Natural killer cell treated with Interleukin-12 subunit alpha and Interleukin-12 subunit beta and Interleukin-15 and Interleukin-18, amount 100 ng/mL, for 72 hours (primary cell): ENCODE results near the gene ZNF410. TPM values are rescaled to one million over a fixed set of nuclear protein-coding genes. Genes with fewer than 3 reads are reported as not detected.
"Not testable (repeated sequence)": the region's sequence is repeated elsewhere in the genome, so short reads cannot be mapped to it uniquely, and the experiment has no call there.

Experiments
- ATAC-seq, 2 donors: fragments of 150-1000 bp; cut with Tn5 transposase in 1 of 2; sonication (Bioruptor Pico), chemical (Tn5 transposase) in 1 of 2; 2 replicates each; pipeline ENCODE4 v1.10.0; 2021
- DNase-seq: peaks from one replicate; pipeline ENCODE4 v3.0.0; 2022; ENCODE audit warnings: low spot score
- H3K27ac Mint-ChIP-seq, 2 donors: 1 replicate in 1 of 2; 2 replicates in 1 of 2; pipeline ENCODE4 v1.8.0; 2022; ENCODE audit warnings: mixed read lengths in 2 of 2, mild to moderate bottlenecking in 1 of 2, moderate library complexity in 1 of 2
- H3K27me3 Mint-ChIP-seq, 2 donors: 1 replicate in 1 of 2; 2 replicates in 1 of 2; pipeline ENCODE4 v1.8.0; 2022; ENCODE audit warnings: mixed read lengths in 2 of 2
- H3K36me3 Mint-ChIP-seq: one replicate; pipeline ENCODE4 v1.8.0; 2022; ENCODE audit warnings: mixed read lengths
- H3K4me1 Mint-ChIP-seq, 2 donors: 1 replicate in 1 of 2; 2 replicates in 1 of 2; pipeline ENCODE4 v1.8.0; 2022; ENCODE audit warnings: low read depth in 2 of 2, mixed read lengths in 2 of 2, mild to moderate bottlenecking in 1 of 2
- H3K4me3 Mint-ChIP-seq: one replicate; pipeline ENCODE4 v1.8.0; 2022; ENCODE audit warnings: mixed read lengths
- H3K9me3 Mint-ChIP-seq: 2 replicates; pipeline ENCODE4 v1.8.0; 2022; ENCODE audit warnings: mixed read lengths
- total RNA-seq, 2 donors: library from RNA; stranded (reverse); gene quantifications; one replicate each; pipeline ENCODE4 v1.2.3, GENCODE V29; 2022

Gene ZNF410
- total RNA-seq, 2 donors from 2014 or later: 71.6 to 74.1 TPM

- not testable (repeated sequence) for H3K27ac Mint-ChIP-seq, H3K27me3 Mint-ChIP-seq, H3K4me3 Mint-ChIP-seq, H3K4me1 Mint-ChIP-seq, H3K9me3 Mint-ChIP-seq, ATAC-seq, DNase-seq, H3K36me3 Mint-ChIP-seq
Observed at GRCh38 chr14:73869754-73870153, 16.9 kb upstream of the ZNF410 start.

GRCh38 chr14:73870525-73871235 lies 16.0 kb upstream of the ZNF410 start:
- Mint-ChIP-seq H3K4me3 (no peak overlapping the region), H3K9me3 (no peaks in the 10 kb centered on the region), H3K27ac (no peak overlapping the region), H3K27me3 (no peaks in the 10 kb centered on the region), H3K4me1 (no peaks in the 10 kb centered on the region), H3K36me3 (no peaks in the 10 kb centered on the region)
- ATAC-seq (no peak), DNase-seq (no peak)

GRCh38 chr14:73873660-73874059 lies 13.0 kb upstream of the ZNF410 start:
- ATAC-seq: no peak
- DNase-seq: no peak
- Mint-ChIP-seq H3K27me3 (no peaks in the 10 kb centered on the region), H3K9me3 (no peaks in the 10 kb centered on the region), H3K4me3 (no peak overlapping the region), H3K36me3 (no peaks in the 10 kb centered on the region), H3K4me1 (no peaks in the 10 kb centered on the region), H3K27ac (no peak overlapping the region)

- Mint-ChIP-seq H3K36me3 (no peaks in the 10 kb centered on the region), H3K4me1 (no peaks in the 10 kb centered on the region), H3K27me3 (no peaks in the 10 kb centered on the region), H3K27ac (no peak overlapping the region), H3K4me3 (no peak overlapping the region), H3K9me3 (no peaks in the 10 kb centered on the region)
- DNase-seq (no peak), ATAC-seq (no peak)
Observed at GRCh38 chr14:73877790-73878189, 8.9 kb upstream of the ZNF410 start.

GRCh38 chr14:73878436-73878835 lies 8.2 kb upstream of the ZNF410 start:
- no peak overlapping the region for H3K27ac Mint-ChIP-seq
- no peaks in the 10 kb centered on the region for H3K27me3 Mint-ChIP-seq
- no peaks in the 10 kb centered on the region for H3K4me1 Mint-ChIP-seq
- no peaks in the 10 kb centered on the region for H3K9me3 Mint-ChIP-seq
- H3K4me3 Mint-ChIP-seq: no peak overlapping the region
- no peaks in the 10 kb centered on the region for H3K36me3 Mint-ChIP-seq
- DNase-seq (no peak), ATAC-seq (no peak)

- H3K4me1 Mint-ChIP-seq: no peaks in the 10 kb centered on the region
- no peak overlapping the region for H3K4me3 Mint-ChIP-seq
Observed at GRCh38 chr14:73879027-73879426, 7.6 kb upstream of the ZNF410 start.

GRCh38 chr14:73884438-73885190 lies 2.0 kb upstream of the ZNF410 start:
- no peaks in the 10 kb centered on the region for H3K36me3 Mint-ChIP-seq
- no peaks in the 10 kb centered on the region for H3K9me3 Mint-ChIP-seq
- peaks cover 34 to 39% of the 10 kb centered on the region in 2 donors for H3K4me1 Mint-ChIP-seq
- peak overlapping the region; percentile 35 to 63 for H3K27ac Mint-ChIP-seq
- DNase-seq (no peak), ATAC-seq (no peak)
- H3K4me3 Mint-ChIP-seq: peak overlapping the region; percentile 93
- H3K27me3 Mint-ChIP-seq: no peaks in the 10 kb centered on the region

More at GRCh38 chr14:73879027-73879426, 7.6 kb upstream of the ZNF410 start:
- no peaks in the 10 kb centered on the region for H3K27me3 Mint-ChIP-seq
- H3K27ac Mint-ChIP-seq: no peak overlapping the region
- H3K9me3 Mint-ChIP-seq: no peaks in the 10 kb centered on the region
- DNase-seq: no peak
- no peak for ATAC-seq
- no peaks in the 10 kb centered on the region for H3K36me3 Mint-ChIP-seq

GRCh38 chr14:73887318-73887616 lies 608 bp downstream of the ZNF410 start:
- ATAC-seq (no peak), DNase-seq (no peak)
- H3K36me3 Mint-ChIP-seq: no peaks in the 10 kb centered on the region
- H3K4me1 Mint-ChIP-seq: peaks cover 41 to 45% of the 10 kb centered on the region in 2 donors
- no peaks in the 10 kb centered on the region for H3K9me3 Mint-ChIP-seq
- peak overlapping the region; percentile 93 for H3K4me3 Mint-ChIP-seq
- no peaks in the 10 kb centered on the region for H3K27me3 Mint-ChIP-seq
- H3K27ac Mint-ChIP-seq: peak overlapping the region; percentile 97 to 100

- H3K27ac Mint-ChIP-seq: peak overlapping the region; percentile 97 to 100
- H3K4me3 Mint-ChIP-seq: peak overlapping the region; percentile 93
- DNase-seq (no peak), ATAC-seq (no peak)
- no peaks in the 10 kb centered on the region for H3K27me3 Mint-ChIP-seq
- H3K9me3 Mint-ChIP-seq: no peaks in the 10 kb centered on the region
- no peaks in the 10 kb centered on the region for H3K36me3 Mint-ChIP-seq
- H3K4me1 Mint-ChIP-seq: peaks cover 41 to 45% of the 10 kb centered on the region in 2 donors
Observed at GRCh38 chr14:73887694-73888459, 1.2 kb downstream of the ZNF410 start.

GRCh38 chr14:73888460-73888725 lies 1.7 kb downstream of the ZNF410 start:
- ATAC-seq (no peak), DNase-seq (no peak)
- Mint-ChIP-seq H3K36me3 (no peaks in the 10 kb centered on the region), H3K9me3 (no peaks in the 10 kb centered on the region), H3K27ac (peak overlapping the region; percentile 97 to 100), H3K4me1 (peaks cover 41 to 45% of the 10 kb centered on the region in 2 donors), H3K4me3 (peak overlapping the region; percentile 93), H3K27me3 (no peaks in the 10 kb centered on the region)

- no peak for DNase-seq
- H3K27me3 Mint-ChIP-seq: no peaks in the 10 kb centered on the region
- ATAC-seq: no peak
- H3K4me1 Mint-ChIP-seq: peaks cover 45 to 50% of the 10 kb centered on the region in 2 donors
- H3K9me3 Mint-ChIP-seq: no peaks in the 10 kb centered on the region
- peaks cover 4% of the 10 kb centered on the region for H3K36me3 Mint-ChIP-seq
- peak overlapping the region; percentile 93 for H3K4me3 Mint-ChIP-seq
- H3K27ac Mint-ChIP-seq: peak overlapping the region; percentile 97 to 100
Observed at GRCh38 chr14:73888971-73889370, 2.3 kb downstream of the ZNF410 start.

GRCh38 chr14:73889376-73889775 lies 2.7 kb downstream of the ZNF410 start:
- Mint-ChIP-seq H3K27me3 (no peaks in the 10 kb centered on the region), H3K27ac (peak overlapping the region in 1 of 2 donors; percentile 97), H3K36me3 (peaks cover 9% of the 10 kb centered on the region), H3K4me1 (peaks cover 46 to 49% of the 10 kb centered on the region in 2 donors), H3K4me3 (peak overlapping the region; percentile 39), H3K9me3 (no peaks in the 10 kb centered on the region)
- no peak for ATAC-seq
- DNase-seq: no peak

GRCh38 chr14:73894180-73894687 lies 7.6 kb downstream of the ZNF410 start:
- H3K36me3 Mint-ChIP-seq: peaks cover 25% of the 10 kb centered on the region
- H3K9me3 Mint-ChIP-seq, H3K4me3 Mint-ChIP-seq, ATAC-seq, H3K27ac Mint-ChIP-seq, DNase-seq, H3K27me3 Mint-ChIP-seq: not testable (repeated sequence)
- peaks cover 22 to 28% of the 10 kb centered on the region in 2 donors for H3K4me1 Mint-ChIP-seq

GRCh38 chr14:73895939-73896338 lies 9.3 kb downstream of the ZNF410 start:
- Mint-ChIP-seq H3K4me1 (peaks cover 18 to 25% of the 10 kb centered on the region in 2 donors), H3K9me3 (no peaks in the 10 kb centered on the region), H3K27ac (peak overlapping the region; percentile 9 to 34), H3K36me3 (peaks cover 25% of the 10 kb centered on the region), H3K27me3 (no peaks in the 10 kb centered on the region), H3K4me3 (no peak overlapping the region)
- no peak for DNase-seq
- ATAC-seq: no peak
